ENCODE data around the gene MYO7B. TPM values are rescaled to one million over a fixed set of nuclear protein-coding genes. Genes with fewer than 3 reads are reported as not detected.

The MYO7B gene
- total and polyA plus RNA-seq, 8 donors: under 0.01 to 155 (median 0.48) TPM; not detected in 2

- 53 to 78% (median 74%) methylated on average over 3 to 9 of the region's 9 CpGs for WGBS, 5 donors
- Histone ChIP-seq H3K27ac (no peak overlapping the region), H3K4me3 (no peak overlapping the region), H3K9me3 (no peaks in the 10 kb centered on the region), H3K27me3 (peaks cover 0 to 25% (median 8%) of the 10 kb centered on the region in 3 donors), H3K4me1 (peaks cover 0 to 32% (median 24%) of the 10 kb centered on the region in 4 donors), H3K36me3 (no peaks in the 10 kb centered on the region)
- TF ChIP-seq CTCF (IDR thresholded peaks at IDR 0.05) (no peak), POLR2AphosphoS5 (IDR thresholded peaks at IDR 0.05) (no peak), POLR2A (IDR thresholded peaks at IDR 0.05) (no peak)
- intact Hi-C loops (cut with DNase I; ENCODE audit: low total_unique reads): no loop called here
- no peak for DNase-seq
Observed at GRCh38 chr2:127629637-127630036, 94.2 kb downstream of the MYO7B start.

GRCh38 chr2:127630096-127630863 lies 94.8 kb downstream of the MYO7B start:
- Histone ChIP-seq H3K4me1 (peaks cover 0 to 34% (median 26%) of the 10 kb centered on the region in 4 donors), H3K27ac (no peak overlapping the region), H3K27me3 (peaks cover 0 to 18% (median 2%) of the 10 kb centered on the region in 3 donors), H3K9me3 (no peaks in the 10 kb centered on the region), H3K36me3 (no peaks in the 10 kb centered on the region), H3K4me3 (no peak overlapping the region)
- intact Hi-C loops (cut with DNase I; ENCODE audit: low total_unique reads): no loop called here
- TF ChIP-seq CTCF (IDR thresholded peaks at IDR 0.05) (no peak), POLR2A (IDR thresholded peaks at IDR 0.05) (no peak), EP300 (IDR thresholded peaks at IDR 0.05) (no peak)
- WGBS, 5 donors: 61 to 74% (median 64%) methylated on average over 10 of the region's 10 CpGs
- DNase-seq: no peak

GRCh38 chr2:127630864-127631540 lies 95.5 kb downstream of the MYO7B start:
- H3K4me1 ChIP-seq: peaks cover 0 to 41% (median 26%) of the 10 kb centered on the region in 4 donors
- no peak for DNase-seq
- 82 to 95% (median 91%) methylated on average over 13 to 25 of the region's 25 CpGs for WGBS, 5 donors

More at GRCh38 chr2:127630864-127631540, 95.5 kb downstream of the MYO7B start:
- Histone ChIP-seq H3K27ac (peak overlapping the region in 1 of 5 donors; percentile 90), H3K36me3 (no peaks in the 10 kb centered on the region), H3K9me3 (no peaks in the 10 kb centered on the region), H3K4me3 (no peak overlapping the region), H3K27me3 (peaks cover 0 to 11% (median 0%) of the 10 kb centered on the region in 3 donors)
- intact Hi-C loops (cut with DNase I; ENCODE audit: low total_unique reads): no loop called here
- TF ChIP-seq POLR2AphosphoS5 (IDR thresholded peaks at IDR 0.05): no peak
- no peak for TF ChIP-seq EP300 (IDR thresholded peaks at IDR 0.05)
- TF ChIP-seq CTCF (IDR thresholded peaks at IDR 0.05): no peak
- no peak for TF ChIP-seq POLR2A (IDR thresholded peaks at IDR 0.05)

Data from stomach (tissue), 9 donors.